Dedifferentiated amniotic fluid mesenchymal stem cell (primary cell): ENCODE results near the gene A4GALT.
"Not testable (repeated sequence)": the region's sequence is repeated elsewhere in the genome, so short reads cannot be mapped to it uniquely, and the experiment has no call there.

Experiments used
- DNase-seq: peaks from one replicate; pipeline ENCODE4 v3.0.0-alpha.2; 2016; ENCODE audit errors: extremely low spot score

A4GALT gene

GRCh38 chr22:42682113-42682851 is 38.4 kb downstream of the A4GALT start:
- no peak for DNase-seq

DNA sequence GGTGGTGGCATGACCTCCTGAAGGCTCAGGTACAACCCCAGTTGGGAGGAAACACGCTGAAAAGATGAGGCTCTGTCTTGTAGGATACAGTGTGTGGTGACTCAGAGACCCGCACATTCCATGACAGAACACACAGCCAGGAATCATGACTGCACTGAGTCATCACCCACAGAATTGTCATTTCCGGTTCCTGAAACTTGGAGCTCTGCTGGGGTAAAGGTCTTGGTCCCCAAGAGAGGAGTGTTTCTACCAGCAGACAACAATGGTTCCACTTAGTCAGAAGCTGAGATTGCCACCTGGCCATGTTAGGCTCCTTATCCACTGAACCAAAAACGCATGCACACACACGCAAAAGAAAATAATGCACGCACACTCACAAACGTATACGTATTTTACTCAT is 40.0 kb downstream of the A4GALT start:
- peak; percentile 87 for DNase-seq

DNA sequence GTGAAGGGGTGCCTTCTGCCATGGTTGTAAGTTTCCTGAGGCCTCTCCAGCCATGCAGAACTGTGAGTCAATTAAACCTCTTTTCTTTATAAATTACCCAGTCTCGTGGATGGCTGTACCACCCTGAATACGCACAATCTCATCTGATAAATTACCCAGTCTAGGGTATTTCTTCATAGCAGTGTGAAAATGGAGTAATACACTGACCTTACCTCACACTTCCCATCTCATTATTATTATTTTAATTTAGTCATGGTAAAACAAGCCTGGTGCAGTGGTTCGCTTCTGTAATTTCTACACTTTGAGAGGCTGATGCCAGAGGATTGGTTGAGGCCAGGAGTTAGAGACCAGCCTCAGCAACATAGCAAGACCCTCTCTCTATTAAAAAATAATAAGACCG is 41.0 kb downstream of the A4GALT start:
- DNase-seq: no peak

- DNase-seq: no peak
Measured at GRCh38 chr22:42678894-42679293, 41.8 kb downstream of the A4GALT start.

DNA sequence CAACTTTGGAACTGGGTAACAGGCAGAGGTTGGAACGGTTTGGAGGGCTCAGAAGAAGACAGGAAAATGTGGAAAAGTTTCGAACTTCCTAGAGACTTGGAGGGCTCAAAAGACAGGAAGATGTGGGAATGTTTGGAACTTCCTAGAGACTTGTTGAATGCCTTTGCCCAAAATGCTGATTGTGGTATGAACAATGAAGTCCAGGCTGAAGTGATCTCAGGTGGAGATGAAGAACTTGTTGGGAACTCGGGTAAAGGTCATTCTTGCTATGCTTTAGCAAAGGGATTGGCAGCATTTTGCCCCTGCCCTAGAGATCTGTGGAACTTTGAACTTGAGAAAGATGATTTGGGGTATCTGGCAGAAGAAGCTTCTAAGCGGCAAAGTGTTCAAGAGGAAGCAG is 42.7 kb downstream of the A4GALT start:
- DNase-seq: not testable (repeated sequence)

DNA sequence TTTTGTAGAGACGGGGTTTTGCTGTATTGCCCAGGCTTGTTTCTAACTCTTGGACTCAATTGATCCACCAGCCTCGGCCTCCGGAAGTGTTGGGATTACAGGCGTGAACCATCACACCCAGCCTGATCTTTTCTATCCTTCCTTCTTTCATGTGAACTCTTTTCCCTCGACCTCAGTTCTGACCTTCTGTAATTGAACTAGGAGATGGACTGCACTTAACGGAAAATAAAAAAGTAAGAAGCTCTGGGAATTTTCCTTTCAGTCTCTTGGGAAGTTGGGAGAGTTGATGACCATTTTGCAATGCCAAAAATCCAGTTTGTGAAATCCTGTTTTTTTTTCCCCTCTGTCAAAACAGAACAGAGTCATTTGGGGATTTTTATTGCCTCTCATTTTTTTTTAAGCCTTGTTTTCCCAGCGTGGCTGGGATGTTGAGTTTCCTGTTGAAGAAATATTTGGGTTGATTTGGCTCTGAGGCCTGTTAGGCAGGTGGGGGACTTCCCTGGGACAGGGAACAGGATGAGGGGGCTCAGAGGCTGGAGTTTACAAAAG is 44.5 kb downstream of the A4GALT start:
- DNase-seq: no peak

DNA sequence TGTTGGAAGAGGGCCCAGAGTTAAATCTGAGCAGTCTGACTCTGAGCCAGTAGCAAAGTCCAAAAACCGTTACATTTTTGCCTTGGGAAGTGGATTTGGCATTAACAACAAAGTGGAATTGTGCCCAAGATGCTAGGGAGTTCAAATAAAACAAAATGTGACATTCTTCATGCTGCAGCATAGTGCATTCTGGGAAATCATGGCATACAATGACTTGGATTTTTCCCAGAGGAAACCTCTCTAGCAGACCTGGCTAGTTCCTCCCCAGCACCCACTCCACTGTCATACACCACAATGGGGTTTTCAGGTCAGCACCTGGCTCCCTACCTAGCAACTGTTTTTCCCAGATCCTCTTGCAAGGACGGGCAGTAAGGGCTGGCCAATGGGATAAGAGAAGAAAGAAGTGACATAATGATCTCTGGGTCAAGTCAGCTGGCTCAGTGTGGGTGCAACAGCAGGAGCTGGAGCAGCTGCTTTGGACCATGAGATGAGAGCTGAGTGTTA is 46.7 kb downstream of the A4GALT start:
- no peak for DNase-seq

DNA sequence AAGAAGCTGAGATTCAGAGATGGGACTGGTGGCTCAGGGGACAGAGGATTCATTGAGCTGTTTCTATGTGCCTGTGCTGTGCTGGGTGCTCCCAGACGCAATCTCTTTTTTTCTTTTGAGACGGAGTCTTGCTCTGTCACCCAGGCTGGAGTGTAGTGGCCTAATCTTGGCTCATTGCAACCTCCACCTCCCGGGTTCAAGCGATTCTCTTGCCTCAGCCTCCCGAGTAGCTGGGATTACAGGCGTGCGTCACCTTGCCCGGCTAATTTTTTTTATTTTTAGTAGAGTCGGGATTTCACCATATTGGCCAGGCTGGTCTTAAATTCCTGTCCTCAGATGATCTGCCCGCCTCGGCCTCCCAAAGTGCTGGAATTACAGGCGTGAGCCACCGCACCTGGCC is 47.6 kb downstream of the A4GALT start:
- not testable (repeated sequence) for DNase-seq

GRCh38 chr22:42670921-42671709 is 49.6 kb downstream of the A4GALT start:
- DNase-seq: no peak

GRCh38 chr22:42670046-42670445 is 50.6 kb downstream of the A4GALT start:
- no peak for DNase-seq

GRCh38 chr22:42666393-42666792 is 54.3 kb downstream of the A4GALT start:
- DNase-seq: not testable (repeated sequence)

- DNase-seq: no peak
Measured at GRCh38 chr22:42664976-42665831, 55.5 kb downstream of the A4GALT start.

GRCh38 chr22:42661985-42662831 is 58.5 kb downstream of the A4GALT start:
- peak; percentile 64 for DNase-seq

GRCh38 chr22:42656578-42656977 is 64.1 kb downstream of the A4GALT start:
- DNase-seq: no peak

GRCh38 chr22:42655693-42656092 is 65.0 kb downstream of the A4GALT start:
- no peak for DNase-seq

DNA sequence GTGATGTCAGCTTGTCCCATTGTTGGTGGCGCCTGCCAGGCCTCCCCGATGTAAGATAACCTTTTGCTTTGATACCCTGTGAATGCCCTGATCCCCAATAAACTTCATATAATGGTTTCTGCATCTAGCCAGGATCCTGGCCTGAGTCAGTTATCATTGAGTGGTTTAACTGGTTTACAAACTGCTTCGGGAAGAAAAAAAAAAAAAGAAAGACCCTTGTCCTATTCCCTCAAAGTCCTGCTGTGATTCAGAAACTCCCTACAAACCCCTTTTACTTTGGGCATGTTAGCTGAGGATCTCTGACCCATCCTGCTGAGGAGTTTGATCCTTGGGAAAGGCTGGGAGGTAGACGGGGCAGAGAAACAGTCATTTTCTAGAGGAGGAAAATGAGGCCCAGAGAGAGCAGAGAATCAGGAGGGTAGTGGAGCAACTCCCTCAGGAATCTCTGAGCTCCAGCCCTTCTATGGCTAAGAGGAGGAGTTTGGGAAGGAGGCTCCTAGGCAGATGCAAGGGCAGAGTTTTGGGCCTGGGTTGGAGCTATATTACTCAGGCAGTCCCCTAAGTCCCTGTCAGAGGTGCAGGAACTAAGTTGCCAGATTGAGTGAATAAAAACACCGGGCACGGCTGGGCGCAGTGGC is 66.1 kb downstream of the A4GALT start:
- DNase-seq: no peak

DNA sequence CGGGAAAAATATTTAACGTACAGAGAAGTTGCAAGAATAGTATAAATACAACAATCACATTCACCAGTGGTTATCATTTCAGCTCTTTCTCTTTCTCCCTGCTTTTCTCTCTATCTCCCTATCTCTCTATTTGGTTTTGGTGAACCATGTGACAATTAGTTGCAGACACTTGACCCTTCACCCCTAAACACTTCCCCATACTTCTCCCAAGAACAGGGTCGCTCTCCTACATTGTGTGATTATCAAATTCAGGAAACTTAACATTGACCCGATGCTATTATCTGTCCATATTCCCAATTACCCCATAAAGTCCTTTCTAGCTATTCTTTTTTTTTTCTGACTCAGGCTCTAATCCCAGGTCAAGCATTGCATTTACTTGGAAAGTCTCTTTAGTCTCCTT is 66.7 kb downstream of the A4GALT start:
- no peak for DNase-seq

GRCh38 chr22:42651134-42651533 is 69.5 kb downstream of the A4GALT start:
- no peak for DNase-seq

DNA sequence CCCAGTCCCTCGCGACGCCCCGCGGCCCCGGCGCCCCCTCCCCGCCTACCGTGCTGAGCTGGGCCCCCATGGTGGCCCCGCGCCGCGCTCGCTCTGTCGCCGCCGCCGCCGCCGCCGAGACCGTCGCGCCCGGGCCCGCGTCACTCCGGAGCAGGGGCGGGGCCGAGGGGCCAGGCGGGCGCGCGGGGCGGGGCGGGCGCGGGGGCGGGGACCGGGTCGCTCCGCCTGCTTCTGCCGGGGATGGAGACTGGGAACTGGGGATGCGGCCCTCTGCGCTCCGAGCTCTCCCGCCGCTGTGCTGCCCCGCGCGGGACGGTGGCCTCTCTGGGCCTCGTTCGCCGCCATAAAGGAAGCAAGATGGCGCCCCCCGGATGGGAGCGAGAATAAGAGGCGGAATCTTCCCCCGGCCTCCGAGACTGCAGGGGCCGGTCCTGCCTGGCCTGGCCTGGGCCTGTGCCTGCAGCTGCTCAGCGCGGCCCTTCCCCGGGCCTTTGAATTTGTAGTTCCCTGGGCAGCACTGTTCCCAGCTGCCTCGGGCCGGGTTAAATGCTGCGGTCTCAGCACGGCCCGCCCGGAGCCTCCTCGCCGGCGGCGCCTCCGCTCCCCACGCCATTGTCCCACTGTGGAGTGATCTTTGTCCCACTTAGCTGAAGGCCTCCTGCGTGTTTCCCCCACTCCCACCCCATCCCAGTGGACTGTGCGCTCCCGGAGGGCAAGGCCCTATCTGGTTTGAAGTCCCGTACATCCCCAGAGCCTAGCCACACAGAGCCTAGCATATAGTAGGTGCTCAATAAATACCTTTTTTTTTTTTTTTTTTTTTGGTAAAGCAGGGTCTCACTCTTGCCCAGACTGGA is 71.2 kb downstream of the A4GALT start, which contains the start of gene CYB5R3:
CYB5R3 (minus strand) TSS at position 147 of the 854 bp plus-strand sequence; CDS start at position 70, 77 bp downstream.
- DNase-seq: peak; percentile 71
